Adipose tissue (tissue), 3 donors: ENCODE results near the gene CATSPER1. TPM values are rescaled to one million over a fixed set of nuclear protein-coding genes. Genes with fewer than 3 reads are reported as not detected.

Source experiments
- H3K27ac ChIP-seq: one replicate; pipeline ENCODE4 v1.5.1; 2013; ENCODE audit warnings: low read depth, low read length
- WGBS, 3 donors: extraction: QIAGEN DNeasy Blood & Tissue Kit; methylation state at CpG; one replicate each; pipeline ENCODE4 v1.1.7; 2013; 5-methylcytosine and 5-hydroxymethylcytosine counted together
- polyA plus RNA-seq, 3 donors: library from polyadenylated mRNA; stranded (reverse); fragments of 200-250 nt; gene quantifications; one replicate each; pipeline ENCODE4 v1.2.3, GENCODE V29; 2013
- donor health status: healthy with polysubstance abuse.
- donor health status: Bipolar disorder and iron deficiency.
- donor health status: healthy.

The CATSPER1 gene
- polyA plus RNA-seq: under 1 TPM in 2 of 3 donors, not detected in 1; 0.02 to 0.16 TPM

GRCh38 chr11:66026017-66026529 is at the start of gene CATSPER1:
Gene CATSPER1, minus strand, starts transcription at chr11:66026479. Its CDS starts 100 bp downstream, at chr11:66026379.
- WGBS, 3 donors: 85 to 91% (median 88%) methylated on average over 18 of the region's 18 CpGs
- no peak within 1 kb of the TSS for H3K27ac ChIP-seq

DNA sequence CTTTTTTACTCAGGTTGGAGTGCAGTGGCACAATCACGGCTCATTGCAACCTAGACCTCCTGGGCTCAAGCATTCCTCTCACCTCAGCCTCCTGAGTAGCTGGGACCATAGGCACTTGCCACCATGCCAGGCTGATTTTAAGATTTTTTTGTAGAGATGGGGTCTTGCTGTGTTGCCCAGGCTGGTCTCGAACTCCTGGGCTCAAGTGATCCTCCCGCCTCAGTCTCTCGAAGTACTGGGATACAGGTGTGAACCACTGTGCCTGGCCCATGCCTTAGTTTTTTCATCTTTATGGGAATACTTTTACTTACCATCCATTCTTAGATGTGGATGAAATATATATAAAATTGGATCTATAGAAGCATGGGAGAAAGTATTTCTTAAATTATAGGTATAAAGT is 49.0 kb upstream of the CATSPER1 start:
- WGBS, 3 donors: 98 to 100% (median 99%) methylated on average over 4 of the region's 4 CpGs
- H3K27ac ChIP-seq: no peak overlapping the region

- 93 to 100% (median 100%) methylated on average over 1 of the region's 1 CpG for WGBS, 3 donors
- no peak overlapping the region for H3K27ac ChIP-seq
Measured at GRCh38 chr11:66073669-66074068, 47.4 kb upstream of the CATSPER1 start.

- H3K27ac ChIP-seq: no peak overlapping the region
- WGBS, 3 donors: 75 to 86% (median 85%) methylated on average over 8 of the region's 8 CpGs
Measured at GRCh38 chr11:66072518-66072917, 46.2 kb upstream of the CATSPER1 start.

DNA sequence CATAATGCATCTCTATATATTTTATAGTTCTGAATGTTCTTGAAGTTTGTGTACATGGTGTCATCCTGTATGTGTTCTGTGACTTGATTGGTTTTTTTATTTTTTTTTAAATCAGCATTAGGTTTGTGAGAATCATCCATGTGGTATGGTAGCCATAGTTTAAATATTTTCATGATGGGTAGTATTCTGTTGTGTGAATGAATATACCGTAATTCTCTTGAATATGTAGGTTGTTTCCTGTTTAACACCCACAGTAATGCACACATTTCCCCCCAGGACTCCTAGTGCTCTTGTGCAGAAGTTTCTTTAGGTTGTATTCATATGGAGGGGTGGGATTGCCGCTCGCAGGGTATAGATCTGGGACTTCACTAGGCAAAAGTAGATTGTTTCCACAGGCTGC is 45.8 kb upstream of the CATSPER1 start:
- H3K27ac ChIP-seq: no peak overlapping the region
- WGBS, 3 donors: 80 to 96% (median 92%) methylated on average over 3 of the region's 3 CpGs

GRCh38 chr11:66071381-66071801 is 45.1 kb upstream of the CATSPER1 start:
- H3K27ac ChIP-seq: peak overlapping the region; percentile 40
- WGBS, 3 donors: 19 to 39% (median 28%) methylated on average over 2 of the region's 2 CpGs

DNA sequence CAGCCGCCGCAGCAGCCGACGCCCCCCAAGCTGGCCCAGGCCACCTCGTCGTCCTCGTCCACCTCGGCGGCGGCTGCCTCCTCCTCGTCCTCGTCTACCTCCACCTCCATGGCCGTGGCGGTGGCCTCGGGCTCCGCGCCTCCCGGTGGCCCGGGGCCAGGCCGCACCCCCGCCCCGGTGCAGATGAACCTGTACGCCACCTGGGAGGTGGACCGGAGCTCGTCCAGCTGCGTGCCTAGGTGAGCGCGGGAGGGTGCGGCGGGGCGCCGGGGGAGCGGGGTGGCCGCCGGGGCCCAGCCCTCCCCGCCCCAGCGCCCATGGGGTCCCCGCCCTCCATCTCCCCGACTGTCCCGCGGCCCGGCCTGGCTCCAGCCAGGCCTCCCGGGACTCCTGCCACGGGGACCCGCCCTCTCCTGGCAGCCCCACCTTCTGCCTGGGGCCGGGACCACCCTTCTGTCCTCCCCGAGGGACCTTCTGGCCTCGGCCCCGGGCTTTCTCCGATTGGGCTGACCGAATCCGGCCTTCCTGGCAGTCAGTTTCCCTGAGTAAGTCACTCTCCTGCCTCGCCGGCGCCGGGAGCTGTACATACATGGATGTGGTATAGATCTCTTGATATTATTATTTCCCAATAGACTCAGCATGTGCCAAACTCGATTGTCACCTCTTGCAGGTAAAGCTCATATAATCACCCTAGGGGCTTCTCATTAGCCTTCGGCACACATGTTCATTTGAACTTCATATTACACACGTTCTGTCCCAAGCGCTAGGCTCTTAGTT is 44.5 kb upstream of the CATSPER1 start:
- 1 to 2% (median 1%) methylated on average over 50 to 60 of the region's 60 CpGs for WGBS, 3 donors
- peak overlapping the region; percentile 62 for H3K27ac ChIP-seq

DNA sequence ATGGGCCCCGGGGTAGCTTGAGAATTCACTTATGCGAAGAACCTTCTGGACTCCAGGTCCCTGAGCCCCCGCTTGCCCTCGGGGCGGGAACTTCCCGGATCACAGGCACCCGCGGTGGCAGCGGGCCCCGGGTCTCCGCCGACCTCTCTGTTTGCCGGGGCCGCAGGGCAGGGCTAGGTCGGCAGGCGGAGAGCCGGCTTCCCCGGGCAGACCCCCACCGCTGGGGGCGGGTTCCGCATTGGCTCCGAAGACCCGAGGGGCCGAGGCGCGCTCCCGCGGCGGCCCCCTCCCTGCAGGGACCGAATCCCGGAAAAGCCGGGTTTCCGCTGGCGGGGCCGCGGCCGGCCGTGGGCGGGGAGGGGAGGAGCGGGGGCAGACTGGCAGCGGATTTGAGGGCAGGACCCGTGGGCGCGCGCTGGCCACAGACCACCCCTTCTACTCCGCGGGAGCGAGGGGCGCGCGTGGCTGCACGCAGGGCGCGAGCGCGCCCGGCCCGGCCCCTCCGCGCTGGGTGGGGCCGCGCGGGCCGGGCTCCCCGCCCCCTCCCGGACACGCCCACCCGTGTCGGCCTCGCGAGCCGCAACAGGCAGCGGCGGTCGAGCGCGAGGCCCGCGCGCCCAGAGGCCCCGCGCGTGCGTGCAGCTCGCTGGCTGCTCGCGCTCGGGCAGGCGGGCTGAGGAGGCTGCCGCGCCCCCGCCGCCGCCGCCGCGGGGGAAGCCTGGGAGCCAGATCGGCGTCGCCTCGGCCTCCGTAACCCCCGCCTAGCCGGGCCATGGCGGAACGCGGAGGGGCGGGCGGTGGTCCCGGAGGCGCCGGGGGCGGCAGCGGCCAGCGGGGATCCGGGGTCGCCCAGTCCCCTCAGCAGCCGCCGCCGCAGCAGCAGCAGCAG is 43.7 kb upstream of the CATSPER1 start, which contains the start of gene PACS1:
Gene PACS1, plus strand, starts transcription at position 558 of the 889 bp plus-strand sequence. Its CDS starts 215 bp downstream, at position 773.
- 0% methylated on average over 49 to 120 of the region's 120 CpGs for WGBS, 3 donors
- peak within 1 kb of the TSS; percentile 82 for H3K27ac ChIP-seq

GRCh38 chr11:66068923-66069714 is 42.8 kb upstream of the CATSPER1 start:
- H3K27ac ChIP-seq: peak overlapping the region; percentile 82
- WGBS, 3 donors: 22 to 33% (median 30%) methylated on average over 14 of the region's 14 CpGs

GRCh38 chr11:66068154-66068821 is 42.0 kb upstream of the CATSPER1 start:
- 39 to 57% (median 54%) methylated on average over 17 of the region's 17 CpGs for WGBS, 3 donors
- no peak overlapping the region for H3K27ac ChIP-seq

DNA sequence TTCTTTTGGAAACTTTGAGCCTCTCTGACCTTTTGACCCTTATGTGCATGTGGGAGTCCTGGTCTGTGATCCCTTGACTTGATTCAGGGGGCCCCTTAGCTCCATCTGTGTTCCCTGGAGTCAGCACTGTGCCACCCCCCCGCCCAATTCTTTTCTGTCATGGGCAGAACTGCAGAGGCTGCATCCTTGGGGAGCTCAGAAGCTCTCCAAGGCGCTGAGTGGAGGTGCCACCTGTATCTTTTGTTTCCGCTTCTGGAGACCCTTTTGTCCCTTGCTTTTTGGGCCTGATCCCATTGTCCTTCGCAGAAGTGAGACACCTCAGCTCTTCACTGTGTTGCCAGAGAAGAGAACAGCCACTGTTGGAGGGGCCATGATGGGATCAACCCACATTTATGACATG is 41.4 kb upstream of the CATSPER1 start:
- H3K27ac ChIP-seq: no peak overlapping the region
- WGBS, 3 donors: 74 to 97% (median 84%) methylated on average over 4 of the region's 4 CpGs

DNA sequence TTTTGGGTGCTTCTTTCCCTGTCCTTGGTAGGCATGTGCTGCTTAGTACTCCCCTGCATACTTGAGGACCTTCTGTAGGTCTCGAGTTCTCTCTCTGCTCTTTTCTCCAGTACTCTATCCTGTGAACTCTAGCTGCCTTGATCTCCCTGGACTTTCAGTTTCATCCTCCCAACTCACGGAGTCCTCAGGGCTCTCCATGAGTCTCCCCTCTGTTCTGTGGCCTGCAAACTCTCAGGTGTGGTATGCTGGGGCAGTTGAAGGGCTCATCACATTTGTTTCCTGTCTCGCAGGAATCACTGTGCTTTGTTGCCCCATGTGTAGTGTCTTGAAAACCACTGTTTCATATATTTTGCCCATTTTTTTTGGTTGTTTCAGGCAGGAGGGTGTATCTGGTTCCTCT is 40.5 kb upstream of the CATSPER1 start:
- no peak overlapping the region for H3K27ac ChIP-seq
- 58 to 79% (median 71%) methylated on average over 3 of the region's 3 CpGs for WGBS, 3 donors

DNA sequence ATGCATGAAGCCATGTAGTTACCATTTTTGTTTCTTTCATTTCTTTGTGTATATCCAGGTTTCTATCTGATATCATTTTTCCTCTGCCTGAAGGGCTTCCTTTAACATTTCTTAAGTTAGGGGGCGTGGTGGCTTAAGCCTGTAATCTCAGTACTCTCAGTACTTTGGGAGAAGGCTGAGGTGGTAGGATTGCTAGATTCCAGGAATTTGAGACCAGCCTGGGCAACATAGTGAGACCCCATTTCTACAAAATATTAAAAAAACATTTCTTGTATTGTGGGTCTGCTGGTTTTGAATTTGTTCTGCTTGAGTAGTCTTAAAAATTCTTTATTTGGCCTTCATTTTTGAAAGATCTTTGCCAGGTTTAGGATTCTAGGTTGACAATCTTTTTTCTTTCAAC is 38.3 kb upstream of the CATSPER1 start:
- no peak overlapping the region for H3K27ac ChIP-seq
- WGBS, 3 donors: 97 to 100% (median 98%) methylated on average over 1 of the region's 1 CpG

DNA sequence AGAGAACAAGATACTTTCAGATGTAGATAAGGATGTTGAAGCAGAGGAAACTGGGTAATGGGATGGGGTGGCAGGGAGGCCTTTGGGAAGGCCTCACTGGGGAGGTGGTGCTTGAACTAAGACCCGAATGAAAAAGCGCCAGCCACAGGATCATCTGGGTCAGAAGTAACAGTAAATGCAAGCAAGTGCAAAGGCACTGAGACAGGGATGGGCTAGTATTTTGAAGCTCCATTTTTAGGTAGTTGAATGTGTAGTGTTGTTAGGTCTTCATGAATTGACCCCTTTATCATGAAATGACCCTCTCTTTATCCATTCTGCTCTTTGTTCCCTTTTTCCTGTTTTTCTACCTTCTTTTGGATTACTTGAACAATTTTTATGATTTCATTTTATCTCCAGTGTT is 37.6 kb upstream of the CATSPER1 start:
- H3K27ac ChIP-seq: no peak overlapping the region
- 96 to 100% (median 97%) methylated on average over 2 of the region's 2 CpGs for WGBS, 3 donors

- WGBS, 3 donors: 84 to 97% (median 95%) methylated on average over 2 of the region's 2 CpGs
- H3K27ac ChIP-seq: no peak overlapping the region
Measured at GRCh38 chr11:66062408-66062807, 36.1 kb upstream of the CATSPER1 start.

DNA sequence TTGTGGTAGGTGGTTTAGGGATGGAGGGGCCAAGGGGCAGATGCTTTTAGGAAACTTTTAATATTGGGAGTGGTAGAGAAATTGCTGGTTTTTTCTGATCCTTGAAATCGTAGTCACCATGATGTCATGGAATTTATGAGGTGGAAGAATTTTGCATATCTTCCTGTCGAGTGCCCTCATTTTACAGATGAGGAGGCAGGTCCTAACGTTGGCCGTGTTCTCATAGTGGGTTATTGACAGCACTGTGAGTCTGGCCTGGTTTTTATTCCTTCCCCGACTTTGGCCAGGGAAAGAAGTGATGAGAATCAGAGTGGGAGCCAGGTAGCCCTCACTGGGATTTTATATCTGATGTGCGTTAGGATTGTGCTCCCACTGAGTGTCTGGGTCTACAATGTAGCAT is 35.0 kb upstream of the CATSPER1 start:
- H3K27ac ChIP-seq: no peak overlapping the region
- 82 to 86% (median 83%) methylated on average over 6 of the region's 6 CpGs for whole genome bisulfite sequencing, 3 donors

GRCh38 chr11:66059966-66060680 is 33.8 kb upstream of the CATSPER1 start:
- 79 to 82% (median 80%) methylated on average over 8 of the region's 8 CpGs for WGBS, 3 donors
- no peak overlapping the region for H3K27ac ChIP-seq
